Measurements from ENCODE around the gene CARD10. TPM values are rescaled to one million over a fixed set of nuclear protein-coding genes. Genes with fewer than 3 reads are reported as not detected.
A peak's percentile ranks its signal among the peaks of the same experiment; 100 is the strongest.

CARD10 gene
- total RNA-seq, 1 experiment from 2014 or later: 22.7 TPM

GRCh38 chr22:37502342-37503182, 16.7 kb downstream of the CARD10 start:
- POLR2A ChIA-PET: interaction anchor here (0.6 kb wide), 1 partner anchor 179 kb away, joined by 3 read pairs; no protein-coding TSS in a partner anchor
- Mint-ChIP-seq H3K27me3 (ENCODE audit: insufficient read depth, unreplicated experiment) (no peaks in the 10 kb centered on the region), H3K36me3 (ENCODE audit: insufficient read depth, unreplicated experiment) (peaks cover 27% of the 10 kb centered on the region), H3K4me1 (ENCODE audit: insufficient read depth, unreplicated experiment) (peaks cover 21% of the 10 kb centered on the region), H3K27ac (ENCODE audit: low read depth, unreplicated experiment) (peak overlapping the region; percentile 46), H3K4me3 (ENCODE audit: unreplicated experiment) (no peak overlapping the region), H3K9me3 (ENCODE audit: unreplicated experiment) (no peaks in the 10 kb centered on the region)
- CTCF ChIA-PET: no interaction called here
- intact Hi-C loops (cut with micrococcal nuclease): no loop called here
- DNase-seq (ENCODE audit: unreplicated experiment): peak; percentile 74
- BruUV-seq (replicated peaks): no TSS peak
- TF ChIP-seq CTCF (IDR thresholded peaks at IDR 0.05; ENCODE audit: unreplicated experiment): no peak

GRCh38 chr22:37501610-37502341, 17.4 kb downstream of the CARD10 start:
- Mint-ChIP-seq H3K4me3 (ENCODE audit: unreplicated experiment) (no peak overlapping the region), H3K9me3 (ENCODE audit: unreplicated experiment) (no peaks in the 10 kb centered on the region), H3K36me3 (ENCODE audit: insufficient read depth, unreplicated experiment) (peaks cover 22% of the 10 kb centered on the region), H3K27me3 (ENCODE audit: insufficient read depth, unreplicated experiment) (no peaks in the 10 kb centered on the region), H3K4me1 (ENCODE audit: insufficient read depth, unreplicated experiment) (peaks cover 28% of the 10 kb centered on the region), H3K27ac (ENCODE audit: low read depth, unreplicated experiment) (peak overlapping the region; percentile 46)
- CTCF ChIA-PET: no interaction called here
- BruUV-seq (replicated peaks): no TSS peak
- intact Hi-C loops (cut with micrococcal nuclease): no loop called here
- peak; percentile 90 for DNase-seq (ENCODE audit: unreplicated experiment)
- TF ChIP-seq CTCF (IDR thresholded peaks at IDR 0.05; ENCODE audit: unreplicated experiment): no peak
- POLR2A ChIA-PET: interaction anchor here (0.6 kb wide), 1 partner anchor 178 kb away, joined by 3 read pairs; no protein-coding TSS in a partner anchor

GRCh38 chr22:37500745-37501609, 18.2 kb downstream of the CARD10 start:
- no peaks in the 10 kb centered on the region for H3K9me3 Mint-ChIP-seq (ENCODE audit: unreplicated experiment)
- peaks cover 16% of the 10 kb centered on the region for H3K36me3 Mint-ChIP-seq (ENCODE audit: insufficient read depth, unreplicated experiment)
- no peak for TF ChIP-seq CTCF (IDR thresholded peaks at IDR 0.05; ENCODE audit: unreplicated experiment)
- intact Hi-C loops (cut with micrococcal nuclease): no loop called here
- POLR2A ChIA-PET: no interaction called here
- H3K27ac Mint-ChIP-seq (ENCODE audit: low read depth, unreplicated experiment): peak overlapping the region; percentile 46
- CTCF ChIA-PET: interaction anchor here (1.0 kb wide), 1 partner anchor 240 kb away, joined by 3 read pairs; no protein-coding TSS in a partner anchor
- H3K27me3 Mint-ChIP-seq (ENCODE audit: insufficient read depth, unreplicated experiment): no peaks in the 10 kb centered on the region
- H3K4me3 Mint-ChIP-seq (ENCODE audit: unreplicated experiment): no peak overlapping the region
- peaks cover 28% of the 10 kb centered on the region for H3K4me1 Mint-ChIP-seq (ENCODE audit: insufficient read depth, unreplicated experiment)
- DNase-seq (ENCODE audit: unreplicated experiment): no peak
- BruUV-seq (replicated peaks): no TSS peak
